Right lobe of liver (tissue), 6 donors: ENCODE data around the gene FER. TPM values are rescaled to one million over a fixed set of nuclear protein-coding genes. Genes with fewer than 3 reads are reported as not detected.

Experiments
- ATAC-seq, 4 donors: fragments of 200-7000 bp; cut with Tn5 transposase; one replicate each; pipeline ENCODE4 v1.9.1; 2020; ENCODE audit warnings: mild to moderate bottlenecking in 4 of 4, moderate library complexity in 4 of 4
- DNase-seq, 3 donors: peaks; one replicate each; pipeline ENCODE4 v3.0.0-alpha.2; 2020
- H3K27ac ChIP-seq, 3 donors: fragments of 200-600 bp; one replicate each; pipeline ENCODE4 v1.8.0; 2022
- H3K27me3 ChIP-seq, 2 donors: fragments of 200-600 bp; one replicate each; pipeline ENCODE4 v1.8.0; 2022
- H3K36me3 ChIP-seq, 4 donors: fragments of 200-600 bp; sonication (generic) in 1 of 4; one replicate each; pipeline versions ENCODE4 v1.5.1 to v1.8.0; 2017 to 2022; ENCODE audit warnings: control low read depth in 1 of 4
- H3K4me1 ChIP-seq, 4 donors: fragments of 200-600 bp; sonication (generic) in 1 of 4; one replicate each; pipeline versions ENCODE4 v1.5.1 to v1.8.0; 2017 to 2022; ENCODE audit warnings: control low read depth in 1 of 4
- H3K4me3 ChIP-seq, 3 donors: fragments of 200-600 bp; one replicate each; pipeline ENCODE4 v1.8.0; 2022
- H3K9me3 ChIP-seq, 4 donors: fragments of 200-600 bp; sonication (generic) in 1 of 4; one replicate each; pipeline versions ENCODE4 v1.5.1 to v1.8.0; 2017 to 2022; ENCODE audit warnings: control low read depth in 1 of 4
- CTCF ChIP-seq, 4 donors: fragments of 200-600 bp in 3 of 4; fragments of 450-650 bp in 1 of 4; IDR thresholded peaks; one replicate each; pipeline versions ENCODE4 v1.5.1 to v1.8.0; 2016 to 2022; ENCODE audit warnings: antibody characterized with exemption in 4 of 4, mild to moderate bottlenecking in 2 of 4
- POLR2A ChIP-seq: fragments of 450-650 bp; IDR thresholded peaks from one replicate; pipeline ENCODE4 v1.6.1; 2017; ENCODE audit warnings: antibody characterized with exemption, mild to moderate bottlenecking
- WGBS: methylation state at CpG from one replicate; pipeline ENCODE4 v1.1.6; 2018; ENCODE audit warnings: low coverage, low lambda C conversion rate; ENCODE audit not compliant: insufficient coverage; ENCODE audit errors: missing lambda C conversion rate; 5-methylcytosine and 5-hydroxymethylcytosine counted together
- intact Hi-C, 2 donors: fragments of 100-400 bp; cut with DNase I; formaldehyde crosslinking; loops; one replicate each; pipeline versions ENCODE4 v1.11.2 to v1.14.1; 2022
- total RNA-seq, 6 experiments: library from RNA; depleted of rRNA in 2 of 6; stranded (reverse); fragments of >200 nt in 2 of 6; fragmentation: NEBNext Ultra II Directional in 3 of 6; extraction: Animal tissue kit (Norgen Biotek cat#: 25700) in 3 of 6; gene quantifications; one replicate each; pipeline versions ENCODE4 v1.1.0 to v1.2.4, GENCODE V29; 2016 to 2023
- donor health status: DM: no; HTN: yes; CAD: no.
- donor health status: DM: no; HTN: no; CAD: no.
- donor health status: DM: no; HTN: no; CAD: no.
- donor health status: DM: no; HTN: yes; CAD: no.
- donor health status: DM: no; HTN: yes; CAD: no.

FER gene
- total RNA-seq, 6 experiments from 2014 or later, result 2.6 to 10.9 (median 5.0) TPM

GRCh38 chr5:109028608-109029299, 281.1 kb downstream of the FER start:
- no peak for ATAC-seq
- intact Hi-C loops, result no loop called here
- WGBS, result 80% methylated on average over 2 of the region's 2 CpGs

DNA sequence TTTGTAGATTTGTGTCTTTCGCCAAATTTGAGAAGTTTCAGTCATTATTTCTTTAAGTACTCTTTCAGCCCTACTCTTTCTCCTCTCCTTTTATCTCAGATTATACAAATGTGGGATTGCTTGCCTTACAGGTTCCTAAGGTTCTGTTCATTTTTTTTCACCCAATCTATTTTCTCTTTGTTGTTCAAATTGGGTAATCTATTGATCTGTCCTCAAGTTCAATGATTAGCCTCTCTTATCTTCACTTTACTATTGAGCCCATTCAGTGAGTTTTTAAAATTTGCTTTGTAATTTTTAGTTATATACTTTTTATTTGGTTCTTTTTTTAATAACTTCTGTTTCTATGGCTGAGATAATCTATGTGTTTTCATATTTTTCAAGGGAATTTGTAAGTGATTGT, 282.1 kb downstream of the FER start:
- DNase-seq (no peak), ATAC-seq (peak in 3 of 4 donors; percentile 56 to 62 (median 59))
- Histone ChIP-seq H3K27me3 (no peaks in the 10 kb centered on the region), H3K36me3 (no peaks in the 10 kb centered on the region), H3K27ac (no peak overlapping the region), H3K4me1 (peaks cover 0 to 10% (median 0%) of the 10 kb centered on the region in 4 donors), H3K4me3 (no peak overlapping the region), H3K9me3 (no peaks in the 10 kb centered on the region)
- intact Hi-C loops, result no loop called here
- 78% methylated on average over 1 of the region's 1 CpG for WGBS
- TF ChIP-seq POLR2A, result no peak
- no peak for TF ChIP-seq CTCF (IDR thresholded peaks at IDR 0.05)

More at GRCh38 chr5:109028608-109029299, 281.1 kb downstream of the FER start:
- H3K27me3 ChIP-seq, result no peaks in the 10 kb centered on the region
- no peaks in the 10 kb centered on the region for H3K36me3 ChIP-seq
- H3K4me1 ChIP-seq, result peaks cover 0 to 10% (median 0%) of the 10 kb centered on the region in 4 donors
- no peak overlapping the region for H3K27ac ChIP-seq
- no peak for DNase-seq
- H3K9me3 ChIP-seq, result no peaks in the 10 kb centered on the region
- TF ChIP-seq CTCF (IDR thresholded peaks at IDR 0.05), result no peak
- no peak for TF ChIP-seq POLR2A
- H3K4me3 ChIP-seq, result no peak overlapping the region

DNA sequence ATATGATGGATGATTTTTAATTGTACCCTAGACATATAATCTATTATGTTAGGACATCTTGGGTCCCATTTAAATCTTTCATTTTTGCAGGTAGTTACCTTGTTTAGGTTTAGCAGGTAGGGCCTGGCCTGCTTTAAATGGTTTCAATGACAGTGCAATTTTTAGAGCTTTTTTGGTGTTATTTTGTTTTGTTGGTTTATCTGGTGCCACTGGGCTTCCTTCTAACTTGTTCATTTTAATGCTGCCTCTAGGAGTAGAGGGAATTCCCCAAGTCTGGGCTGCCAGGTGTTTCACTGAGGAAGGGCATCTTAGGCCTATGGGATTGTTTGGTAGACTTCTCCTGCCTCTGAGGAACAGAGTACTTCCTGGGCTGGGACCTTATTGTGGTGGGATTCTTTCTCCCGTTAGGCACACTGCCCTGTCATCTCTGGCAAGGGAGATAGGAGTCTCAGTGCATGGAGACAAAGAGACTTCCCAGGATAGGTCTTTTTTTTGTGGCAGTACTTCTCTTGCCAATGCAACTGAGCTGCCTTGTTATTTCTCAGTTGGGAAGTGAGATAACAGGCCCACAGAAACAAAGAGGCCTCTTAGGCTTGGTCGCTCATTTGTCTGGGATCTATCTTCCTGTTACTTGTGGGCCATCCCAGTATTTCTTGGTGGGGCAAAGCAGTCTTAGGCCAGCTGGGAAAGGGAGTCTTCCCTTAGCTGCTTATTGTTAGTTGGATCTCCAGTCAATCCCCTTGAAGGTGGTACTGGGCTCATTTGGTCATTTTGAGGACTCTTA, 282.9 kb downstream of the FER start:
- ATAC-seq, result no peak
- Histone ChIP-seq H3K4me1 (peaks cover 0 to 10% (median 0%) of the 10 kb centered on the region in 4 donors), H3K4me3 (no peak overlapping the region), H3K27me3 (no peaks in the 10 kb centered on the region), H3K36me3 (no peaks in the 10 kb centered on the region), H3K9me3 (no peaks in the 10 kb centered on the region), H3K27ac (no peak overlapping the region)
- 86% methylated on average over 1 of the region's 2 CpGs for WGBS
- DNase-seq, result no peak
- intact Hi-C loops, result no loop called here
- TF ChIP-seq POLR2A (no peak), CTCF (IDR thresholded peaks at IDR 0.05) (no peak)

- no peak for TF ChIP-seq POLR2A
- no peak for TF ChIP-seq CTCF (IDR thresholded peaks at IDR 0.05)
- Histone ChIP-seq H3K27me3 (no peaks in the 10 kb centered on the region), H3K4me1 (peaks cover 0 to 10% (median 0%) of the 10 kb centered on the region in 4 donors), H3K4me3 (no peak overlapping the region), H3K9me3 (no peaks in the 10 kb centered on the region), H3K27ac (no peak overlapping the region), H3K36me3 (no peaks in the 10 kb centered on the region)
- WGBS, result 82% methylated on average over 1 of the region's 1 CpG
- DNase-seq (no peak), ATAC-seq (no peak)
- intact Hi-C loops, result no loop called here
Observed at GRCh38 chr5:109034306-109034705, 286.6 kb downstream of the FER start.
